ENCODE data around the gene NUP62. TPM values are rescaled to one million over a fixed set of nuclear protein-coding genes. Genes with fewer than 3 reads are reported as not detected.

The NUP62 gene
- total and polyA plus RNA-seq, 2 of the 4 experiments (the other 2 are of a cell fraction) = 21.3 to 29.7 TPM

GRCh38 chr19:49890349-49891311 lies 38.7 kb downstream of the NUP62 start:
- DNase-seq (no peak), ATAC-seq (ENCODE audit: low read depth) (peak; percentile 57)
- no peak overlapping the region for H4K5ac ChIP-seq (ENCODE audit: low read depth, low read length)
- H4K8ac ChIP-seq (ENCODE audit: low read depth in 2 of 2, low read length in 2 of 2) = no peak overlapping the region
- no TSS peak for BruUV-seq (replicated peaks)
- no peaks in the 10 kb centered on the region for H3K79me1 ChIP-seq (ENCODE audit: low read depth in 1 of 2, low read length in 2 of 2)
- no peak overlapping the region for H3K23ac ChIP-seq (ENCODE audit: low read depth, low read length)
- peak overlapping the region; percentile 61 for H3K4me2 ChIP-seq (ENCODE audit: low read depth, low read length)
- POLR2A ChIA-PET (ENCODE audit: unreplicated experiment) = interaction anchor here (0.6 kb wide), 1 partner anchor 12 kb away, joined by 6 read pairs; no protein-coding TSS in a partner anchor
- H3K27ac ChIP-seq (ENCODE audit: insufficient read depth, low read length) = no peak overlapping the region
- peak overlapping the region; percentile 87 for H2AFZ ChIP-seq (replicated peaks; ENCODE audit: low read length, poor library complexity)
- peaks cover 8% of the 10 kb centered on the region; the same call in 1 of the 2 replicates for H3K27me3 ChIP-seq (ENCODE audit: control insufficient read depth, insufficient read depth, low read length)
- H2AK9ac ChIP-seq (replicated peaks; ENCODE audit: low read depth, low read length, poor library complexity) = peak overlapping the region; percentile 28
- H3K9me1 ChIP-seq (ENCODE audit: insufficient read depth, low read length) = no peaks in the 10 kb centered on the region
- peak overlapping the region; percentile 6; the same call in 1 of the 2 replicates for H3K4me3 ChIP-seq (ENCODE audit: insufficient read depth, low read depth, low read length)
- WGBS, 2 experiments (ENCODE audit: extremely low coverage in 2 of 2, insufficient read length in 1 of 2) = 15% methylated on average over 31 of the region's 69 CpGs; no CpG with 5 or more reads in 1 of the 2 experiments
- H4K91ac ChIP-seq (ENCODE audit: insufficient read depth, low read depth, low read length) = no peak overlapping the region
- H3K36me3 ChIP-seq (ENCODE audit: control insufficient read depth, insufficient read depth, low read length) = peaks cover 7% of the 10 kb centered on the region; the same call in 1 of the 2 replicates
- no peak overlapping the region for H2BK20ac ChIP-seq (ENCODE audit: low read depth, low read length)
- no peak overlapping the region for H2BK120ac ChIP-seq (ENCODE audit: low read depth, low read length)
- H3K4me1 ChIP-seq (ENCODE audit: control insufficient read depth, insufficient read depth, low read length) = peaks cover 2% of the 10 kb centered on the region; the same call in 1 of the 2 replicates
- H3K56ac ChIP-seq (ENCODE audit: extremely low read depth, insufficient read depth, low read length) = no peak overlapping the region
- no peak overlapping the region for H3K9ac ChIP-seq (ENCODE audit: low read depth, low read length)
- no peak overlapping the region for H3K14ac ChIP-seq (replicated peaks; ENCODE audit: low read depth, low read length)
- no peak overlapping the region for H2BK15ac ChIP-seq (ENCODE audit: low read depth, low read length)
- CTCF ChIA-PET = no interaction called here
- no peaks in the 10 kb centered on the region for H3K9me3 ChIP-seq (ENCODE audit: control insufficient read depth, insufficient read depth, low read length)
- intact Hi-C loops (cut with micrococcal nuclease) (no loop called here), dilution Hi-C loops (cut with HindIII; ENCODE audit: low sequenced_read_pairs, unreplicated experiment) (no loop called here), in situ Hi-C loops (cut with MboI; ENCODE audit: low sequenced_read_pairs) (no loop called here)
- peak overlapping the region; percentile 16; the same call in 1 of the 2 replicates for H2AK5ac ChIP-seq (ENCODE audit: low read depth, low read length)
- no peak overlapping the region for H3K4ac ChIP-seq (ENCODE audit: low read depth, low read length)
- H3K18ac ChIP-seq (ENCODE audit: low read depth, low read length) = no peak overlapping the region
- no peak overlapping the region for H2BK5ac ChIP-seq (ENCODE audit: low read depth, low read length, poor library complexity, severe bottlenecking)
- no peaks in the 10 kb centered on the region for H4K20me1 ChIP-seq (ENCODE audit: insufficient read depth, low read length)
- TF ChIP-seq MXI1 (IDR thresholded peaks at IDR 0.05; ENCODE audit: borderline replicate concordance, low read depth, low read length) (no peak), SMC3 (IDR thresholded peaks at IDR 0.05; ENCODE audit: low read depth, low read length) (no peak), FOS (IDR thresholded peaks at IDR 0.05; ENCODE audit: low read depth, low read length) (no peak), CTCF (conservative IDR thresholded peaks at IDR 0.05; ENCODE audit: low read depth, low read length) (no peak), CHD1 (IDR thresholded peaks at IDR 0.05; ENCODE audit: low read depth, low read length) (no peak), USF2 (IDR thresholded peaks at IDR 0.05; ENCODE audit: low read depth, low read length) (no peak), RAD21 (IDR thresholded peaks at IDR 0.05; ENCODE audit: low read length) (no peak), CEBPB (IDR thresholded peaks at IDR 0.05; ENCODE audit: low read depth, low read length) (no peak), RFX5 (IDR thresholded peaks at IDR 0.05; ENCODE audit: low read depth, low read length) (no peak), MAZ (IDR thresholded peaks at IDR 0.05; ENCODE audit: borderline replicate concordance, low read depth, low read length) (no peak), ELK1 (IDR thresholded peaks at IDR 0.05; ENCODE audit: borderline replicate concordance, low read depth, low read length) (no peak), BHLHE40 (IDR thresholded peaks at IDR 0.05; ENCODE audit: low read depth, low read length) (no peak), NFE2L2 (IDR thresholded peaks at IDR 0.05; ENCODE audit: low read depth, low read length) (no peak)
